ENCODE data around the gene PLOD3.
A peak's percentile ranks its signal among the peaks of the same experiment; 100 is the strongest.

Gene PLOD3

GRCh38 chr7:101220295-101220694 is 2.9 kb upstream of the PLOD3 start:
- Histone ChIP-seq H3K4me1 (ENCODE audit: low read length) (peaks cover 12% of the 10 kb centered on the region), H3K4me2 (ENCODE audit: low read length) (no peak overlapping the region), H3K79me2 (ENCODE audit: low read length) (peaks cover 32% of the 10 kb centered on the region), H2AFZ (ENCODE audit: low read depth, low read length) (no peak overlapping the region), H3K27me3 (ENCODE audit: low read depth, low read length) (no peaks in the 10 kb centered on the region), H3K36me3 (replicated peaks; ENCODE audit: low read depth, low read length) (peaks cover 14% of the 10 kb centered on the region), H4K20me1 (ENCODE audit: insufficient read depth, low read length) (no peaks in the 10 kb centered on the region), H3K9ac (ENCODE audit: low read length) (no peak overlapping the region), H3K4me3 (ENCODE audit: low read length) (no peak overlapping the region), H3K9me3 (ENCODE audit: insufficient read depth, low read length) (no peaks in the 10 kb centered on the region), H3K27ac (ENCODE audit: low read length) (no peak overlapping the region)
- TF ChIP-seq EZH2phosphoT487 (IDR thresholded peaks at IDR 0.05; ENCODE audit: low read depth) = no peak
- no peak for TF ChIP-seq CTCF (IDR thresholded peaks at IDR 0.05; ENCODE audit: low read depth, low read length)

GRCh38 chr7:101218236-101219125 is 1.1 kb upstream of the PLOD3 start:
- Histone ChIP-seq H3K4me2 (ENCODE audit: low read length) (peak overlapping the region; percentile 98), H3K9me3 (ENCODE audit: insufficient read depth, low read length) (no peaks in the 10 kb centered on the region), H2AFZ (ENCODE audit: low read depth, low read length) (peak overlapping the region; percentile 43), H3K4me3 (ENCODE audit: low read length) (peak overlapping the region; percentile 87), H3K36me3 (replicated peaks; ENCODE audit: low read depth, low read length) (peaks cover 7% of the 10 kb centered on the region), H3K27me3 (ENCODE audit: low read depth, low read length) (no peaks in the 10 kb centered on the region), H3K79me2 (ENCODE audit: low read length) (peaks cover 32% of the 10 kb centered on the region), H3K4me1 (ENCODE audit: low read length) (peaks cover 12% of the 10 kb centered on the region), H3K27ac (ENCODE audit: low read length) (no peak overlapping the region), H3K9ac (ENCODE audit: low read length) (peak overlapping the region; percentile 71), H4K20me1 (ENCODE audit: insufficient read depth, low read length) (no peaks in the 10 kb centered on the region)
- TF ChIP-seq CTCF (IDR thresholded peaks at IDR 0.05; ENCODE audit: low read depth, low read length) = no peak
- TF ChIP-seq EZH2phosphoT487 (IDR thresholded peaks at IDR 0.05; ENCODE audit: low read depth) = no peak

- no peaks in the 10 kb centered on the region for H3K9me3 ChIP-seq (ENCODE audit: insufficient read depth, low read length)
- peak overlapping the region; percentile 88 for H3K9ac ChIP-seq (ENCODE audit: low read length)
- H3K27ac ChIP-seq (ENCODE audit: low read length) = peak overlapping the region; percentile 74
- H2AFZ ChIP-seq (ENCODE audit: low read depth, low read length) = peak overlapping the region; percentile 29; the same call in 1 of the 2 replicates
- TF ChIP-seq CTCF (IDR thresholded peaks at IDR 0.05; ENCODE audit: low read depth, low read length) (peak; percentile 18; the same call in 1 of the 2 replicates), EZH2phosphoT487 (IDR thresholded peaks at IDR 0.05; ENCODE audit: low read depth) (no peak)
- peaks cover 6% of the 10 kb centered on the region for H3K36me3 ChIP-seq (replicated peaks; ENCODE audit: low read depth, low read length)
- no peaks in the 10 kb centered on the region for H3K27me3 ChIP-seq (ENCODE audit: low read depth, low read length)
- peak overlapping the region; percentile 87 for H3K4me3 ChIP-seq (ENCODE audit: low read length)
- H3K4me1 ChIP-seq (ENCODE audit: low read length) = peaks cover 12% of the 10 kb centered on the region
- no peaks in the 10 kb centered on the region for H4K20me1 ChIP-seq (ENCODE audit: insufficient read depth, low read length)
- peaks cover 32% of the 10 kb centered on the region for H3K79me2 ChIP-seq (ENCODE audit: low read length)
- peak overlapping the region; percentile 95 for H3K4me2 ChIP-seq (ENCODE audit: low read length)
Observed at GRCh38 chr7:101216860-101217387, 457 bp downstream of the PLOD3 start.

Data from OCI-LY3 (cell line).